Superior temporal gyrus (tissue), 1 donor: ENCODE results near the gene C16orf87.
A peak's percentile ranks its signal among the peaks of the same experiment; 100 is the strongest.

Experiments
- DNase-seq: peaks from one replicate; pipeline ENCODE4 v3.0.0-alpha.2; 2016; ENCODE audit errors: extremely low spot score

Gene C16orf87

GRCh38 chr16:46843898-46844642, 13.1 kb upstream of the C16orf87 start:
- no peak for DNase-seq

- no peak for DNase-seq
Observed at GRCh38 chr16:46842192-46842895, 11.4 kb upstream of the C16orf87 start.

- no peak for DNase-seq
Observed at GRCh38 chr16:46839986-46840443, 9.0 kb upstream of the C16orf87 start.

GRCh38 chr16:46836534-46837530, 5.9 kb upstream of the C16orf87 start:
- no peak for DNase-seq

DNA sequence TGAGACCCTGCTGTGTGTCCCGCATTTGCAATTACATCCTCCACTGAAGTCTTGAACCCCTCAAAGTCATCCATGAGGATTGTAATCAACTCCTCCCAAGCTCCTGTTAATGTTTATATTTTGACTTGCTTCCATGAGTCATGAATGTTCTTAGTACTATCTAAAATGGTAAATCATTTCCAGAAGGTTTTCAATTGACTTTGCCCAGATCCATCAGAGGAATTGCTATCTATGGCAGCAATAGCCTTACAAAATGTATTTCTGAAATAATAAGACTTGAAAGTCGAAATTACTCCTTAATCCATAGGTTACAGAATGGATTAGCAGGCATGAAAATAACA, 2.5 kb upstream of the C16orf87 start:
- no peak for DNase-seq

DNA sequence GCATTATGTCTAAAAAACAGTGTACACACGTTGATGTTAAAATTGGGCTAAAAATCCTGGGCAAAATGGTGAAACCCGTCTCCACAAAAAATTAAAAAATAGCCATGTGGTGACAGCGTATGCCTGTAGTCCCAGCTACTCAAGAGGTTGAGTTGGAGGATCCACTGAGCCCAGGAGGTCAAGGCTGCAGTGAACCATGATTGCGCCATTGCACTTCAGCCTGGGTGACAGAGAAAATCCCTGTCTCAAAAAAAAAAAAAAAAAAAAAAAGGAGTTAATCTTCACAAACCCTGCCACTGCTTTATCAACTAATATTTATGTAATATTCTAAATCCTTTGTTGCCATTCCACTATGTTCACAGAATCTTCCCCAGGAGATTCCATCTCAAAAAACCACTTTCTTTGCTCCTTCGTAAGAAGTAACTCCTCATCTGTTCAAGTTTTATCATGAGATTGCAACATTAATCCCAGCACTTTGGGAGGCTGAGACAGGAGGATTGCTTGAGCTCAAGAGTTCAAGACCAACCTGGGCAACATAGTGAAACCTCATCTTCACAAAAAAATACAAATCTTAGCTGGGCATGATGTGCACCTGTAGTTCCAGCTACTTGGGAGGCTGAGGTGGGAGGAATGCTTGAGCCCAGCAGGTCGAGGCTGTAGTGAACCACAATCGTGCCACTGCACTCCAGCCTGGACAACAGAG, 1.9 kb upstream of the C16orf87 start:
- DNase-seq = no peak

DNA sequence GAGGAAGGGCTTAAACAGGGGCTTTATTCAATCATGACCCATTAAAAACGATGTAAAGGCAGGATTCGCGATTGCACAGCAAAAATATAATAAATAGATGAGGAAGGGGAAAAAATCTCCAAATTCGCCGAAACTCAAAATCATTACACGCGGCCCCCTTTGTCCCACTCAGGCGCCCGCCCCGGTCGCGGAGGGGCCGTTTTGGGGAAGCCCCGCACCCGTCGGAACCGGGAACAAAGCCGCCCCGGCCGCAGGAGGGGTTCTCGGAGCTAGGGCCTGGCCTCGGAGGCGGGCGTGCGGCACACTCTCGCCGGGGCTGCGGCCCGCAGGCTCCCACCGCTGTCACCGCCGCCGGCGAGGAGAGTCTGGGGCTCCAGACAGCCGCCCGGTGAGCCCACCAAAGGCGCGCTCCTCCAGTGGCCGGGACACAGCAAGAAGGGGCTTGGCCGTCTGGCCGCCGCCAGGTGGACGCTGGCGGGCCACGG, 521 bp downstream of the C16orf87 start:
- DNase-seq = no peak

DNA sequence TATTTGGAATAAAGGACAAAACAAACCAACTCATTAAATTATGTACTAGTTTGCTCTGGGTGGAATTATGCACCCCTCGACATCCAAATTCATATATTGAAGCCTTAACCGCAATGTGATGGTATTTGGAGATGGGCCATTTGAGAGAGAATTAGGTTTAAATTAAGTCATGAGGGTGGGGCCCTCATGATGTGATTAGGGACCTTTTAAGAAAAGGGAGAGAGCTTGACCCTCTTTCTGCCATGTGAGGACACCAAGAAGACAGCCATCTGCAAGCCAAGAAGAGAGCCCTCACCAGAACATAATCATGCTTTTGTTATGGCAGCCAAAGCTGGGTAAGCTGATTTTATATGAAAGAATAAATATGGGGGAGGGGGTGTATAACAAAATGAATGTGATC, 2.0 kb downstream of the C16orf87 start:
- DNase-seq = no peak

- no peak for DNase-seq
Observed at GRCh38 chr16:46828292-46828691, 2.7 kb downstream of the C16orf87 start.

DNA sequence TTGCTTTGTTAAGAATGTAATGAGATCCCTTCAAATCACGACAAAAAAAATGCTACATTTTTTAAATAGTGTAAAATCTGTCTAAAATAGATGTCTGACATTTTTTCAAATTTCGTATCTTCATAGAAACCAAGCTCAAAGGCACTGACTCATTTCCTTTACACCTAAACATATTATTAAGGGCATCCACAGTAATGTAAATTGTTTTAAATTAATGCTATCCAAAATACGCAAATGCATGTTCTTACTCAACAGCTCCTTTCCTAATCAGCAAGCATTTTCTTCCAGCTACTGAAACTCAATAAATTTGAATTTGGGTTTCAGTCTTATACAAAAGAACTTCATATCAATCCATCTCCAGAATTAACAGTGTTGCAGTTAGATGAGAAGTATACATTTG, 4.3 kb downstream of the C16orf87 start:
- peak; percentile 43 for DNase-seq

- peak; percentile 79 for DNase-seq
Observed at GRCh38 chr16:46822270-46822669, 8.7 kb downstream of the C16orf87 start.

- DNase-seq = no peak
Observed at GRCh38 chr16:46817961-46818360, 13.0 kb downstream of the C16orf87 start.

DNA sequence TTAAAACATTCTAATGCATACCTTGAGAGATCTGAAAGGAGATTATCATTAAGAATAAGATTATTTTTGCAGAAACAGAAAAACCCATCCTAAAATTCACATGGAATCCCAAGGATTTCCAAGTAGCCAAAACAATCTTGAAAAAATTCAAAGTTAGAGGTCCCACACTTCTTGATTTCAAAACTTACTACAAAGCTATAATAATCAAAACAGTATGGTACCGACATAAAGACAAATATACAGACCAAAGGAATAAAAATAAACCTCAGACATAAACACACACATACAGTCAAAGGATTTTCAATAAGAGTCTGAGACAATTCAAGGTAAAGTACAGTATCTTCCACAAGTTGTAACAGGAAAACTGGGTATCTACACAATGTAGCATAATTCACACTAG, 16.2 kb downstream of the C16orf87 start:
- DNase-seq = no peak

- peak; percentile 49 for DNase-seq
Observed at GRCh38 chr16:46813611-46814010, 17.4 kb downstream of the C16orf87 start.

GRCh38 chr16:46812781-46813540, 18.0 kb downstream of the C16orf87 start:
- DNase-seq = no peak

GRCh38 chr16:46811682-46812081, 19.3 kb downstream of the C16orf87 start:
- no peak for DNase-seq

DNA sequence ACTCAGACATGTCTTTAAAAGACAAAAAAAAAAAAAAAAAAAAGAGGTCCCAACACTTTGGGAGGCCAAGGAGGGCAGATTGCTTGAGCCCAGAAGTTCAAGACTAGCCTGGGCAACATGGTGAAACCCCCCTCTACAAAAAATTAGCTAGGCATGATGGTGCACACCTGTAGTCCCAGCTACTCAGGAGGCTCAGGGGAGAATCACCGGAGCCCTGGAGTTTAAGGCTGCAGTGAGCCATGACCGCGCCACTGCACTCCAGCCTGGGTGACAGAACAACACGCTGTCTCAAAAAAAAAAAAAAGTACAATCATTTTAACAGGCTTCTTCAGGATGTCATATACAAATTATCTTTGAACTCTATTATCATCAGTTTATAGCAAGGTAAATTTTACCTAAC, 22.0 kb downstream of the C16orf87 start:
- DNase-seq = no peak

- DNase-seq = no peak
Observed at GRCh38 chr16:46807336-46807735, 23.6 kb downstream of the C16orf87 start.

- no peak for DNase-seq
Observed at GRCh38 chr16:46803373-46803772, 27.6 kb downstream of the C16orf87 start.

DNA sequence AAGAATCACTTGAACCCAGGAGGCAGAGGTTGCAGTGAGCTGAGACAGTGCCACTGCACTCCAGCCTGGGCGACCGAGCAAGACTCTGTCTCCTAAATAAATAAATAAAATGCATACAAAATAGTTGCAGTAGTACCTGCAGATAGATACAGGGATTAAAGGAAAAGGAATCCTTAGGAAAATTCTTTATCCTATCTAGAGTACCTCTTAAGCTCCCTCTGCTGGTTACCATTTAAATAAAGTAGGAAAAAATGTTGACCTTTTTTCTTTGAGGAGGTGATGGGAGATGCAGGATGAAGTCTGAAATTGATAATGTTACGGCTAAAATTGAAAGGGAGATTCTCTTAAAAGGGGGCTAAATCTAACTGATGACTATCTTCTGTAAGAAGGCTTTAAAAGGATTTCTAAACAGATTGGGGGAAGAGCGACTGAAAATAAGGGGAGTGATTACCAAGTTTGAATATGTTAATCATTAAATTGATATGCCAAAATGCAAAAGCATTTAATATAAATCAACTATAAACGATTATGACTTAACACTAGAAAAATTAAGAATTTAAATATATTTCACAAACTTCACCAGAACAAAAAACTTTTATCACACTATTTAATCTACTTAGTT, 29.4 kb downstream of the C16orf87 start:
- no peak for DNase-seq
